HUES48 (cell line): ENCODE measurements around the gene TBC1D22A.

Experiments
- H3K27ac ChIP-seq: one replicate; pipeline ENCODE4 v1.7.0; 2013; ENCODE audit warnings: low read depth, low read length, inconsistent platforms
- H3K27me3 ChIP-seq: 2 replicates; pipeline ENCODE4 v1.6.1; 2013; ENCODE audit warnings: mild to moderate bottlenecking, low read length; ENCODE audit not compliant: control insufficient read depth, insufficient read depth
- H3K36me3 ChIP-seq: 2 replicates; pipeline ENCODE4 v1.6.1; 2013; ENCODE audit warnings: low read length; ENCODE audit not compliant: control insufficient read depth, insufficient read depth
- H3K4me1 ChIP-seq: 2 replicates; pipeline ENCODE4 v1.6.1; 2013; ENCODE audit warnings: mild to moderate bottlenecking, low read length; ENCODE audit not compliant: control insufficient read depth, insufficient read depth
- H3K4me3 ChIP-seq: 2 replicates; pipeline ENCODE4 v1.5.1; 2013; ENCODE audit warnings: mild to moderate bottlenecking, low read depth, low read length
- H3K9ac ChIP-seq: 2 replicates; pipeline ENCODE4 v1.6.1; 2013; ENCODE audit warnings: mild to moderate bottlenecking, low read depth, low read length, moderate library complexity
- H3K9me3 ChIP-seq: 2 replicates; pipeline ENCODE4 v1.6.1; 2013; ENCODE audit warnings: low read length; ENCODE audit not compliant: control insufficient read depth, insufficient read depth

The TBC1D22A gene

DNA sequence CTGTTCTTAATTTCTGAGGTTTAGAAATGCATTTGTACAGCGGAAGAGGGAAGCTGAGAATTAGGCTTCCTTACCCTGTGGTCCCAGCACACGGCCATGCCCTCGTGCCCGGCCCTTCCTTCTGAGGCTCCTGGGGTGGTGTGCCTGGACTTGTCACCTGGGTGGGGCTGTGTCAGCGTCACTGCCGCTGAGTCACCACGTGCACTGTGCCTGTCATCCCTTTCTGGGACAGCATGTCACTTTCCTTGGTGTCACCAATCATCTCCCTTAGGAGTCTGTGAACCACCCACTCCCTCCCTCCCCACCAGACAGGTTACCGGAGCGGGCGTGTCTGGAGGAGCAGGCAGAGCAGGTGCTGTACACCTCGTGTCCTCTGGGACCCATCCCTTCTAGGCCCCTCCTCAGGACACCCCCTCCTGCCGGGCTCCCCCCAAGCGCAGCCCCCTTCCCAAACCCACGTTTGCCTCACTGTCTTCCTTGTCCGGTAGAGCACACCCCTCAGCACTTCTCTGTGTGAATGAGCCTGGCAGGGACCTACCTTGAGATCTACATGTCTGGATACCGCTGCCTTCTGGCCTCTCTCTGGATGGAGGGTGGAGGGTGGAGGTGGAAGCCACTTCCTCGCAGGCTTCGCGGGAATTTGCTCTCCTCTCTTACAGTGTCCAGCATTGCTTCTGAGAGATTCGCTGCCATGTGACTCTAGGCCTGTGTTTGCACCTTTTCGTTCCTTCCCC lies 367.6 kb downstream of the TBC1D22A start:
- Histone ChIP-seq H3K4me3 (no peak overlapping the region), H3K27ac (no peak overlapping the region), H3K36me3 (no peaks in the 10 kb centered on the region), H3K9ac (no peak overlapping the region), H3K4me1 (no peaks in the 10 kb centered on the region), H3K9me3 (no peaks in the 10 kb centered on the region), H3K27me3 (no peaks in the 10 kb centered on the region)

DNA sequence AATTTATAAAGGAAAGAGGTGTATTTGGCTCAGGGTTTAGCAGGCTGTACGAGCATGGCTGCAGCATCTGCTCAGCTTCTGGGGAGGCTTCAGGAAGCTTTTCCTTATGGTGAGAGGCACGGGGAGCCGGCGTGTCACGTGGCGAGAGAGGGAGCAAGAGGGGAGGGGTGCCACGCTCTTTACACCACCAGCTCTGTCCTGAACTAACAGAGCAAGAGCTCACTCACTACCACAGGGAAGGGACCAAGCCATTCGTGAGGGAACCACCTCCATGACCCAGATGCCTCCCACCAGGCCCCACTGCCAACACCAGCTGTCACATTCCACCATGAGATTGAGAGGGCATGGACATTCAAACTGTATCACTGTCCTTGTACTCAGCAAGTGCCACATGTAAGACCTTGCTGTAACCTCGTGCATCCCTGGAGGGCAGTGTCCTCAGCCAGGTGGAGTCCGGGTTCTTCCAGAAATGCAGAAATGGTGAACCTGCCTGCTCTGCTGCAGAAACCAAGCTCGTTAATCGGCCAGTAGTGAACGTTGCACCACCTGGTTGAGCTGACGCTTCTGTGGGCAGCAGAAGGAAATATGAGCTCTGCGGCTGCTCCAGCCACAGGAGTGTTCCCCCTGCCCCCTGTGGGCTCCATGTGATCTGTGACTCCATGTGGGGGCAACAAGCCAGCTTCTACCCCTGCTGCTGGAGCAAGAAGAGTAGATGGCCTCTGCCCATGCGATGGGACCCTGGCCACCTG lies 368.6 kb downstream of the TBC1D22A start:
- no peak overlapping the region for H3K9ac ChIP-seq
- H3K4me1 ChIP-seq, result no peaks in the 10 kb centered on the region
- no peak overlapping the region for H3K27ac ChIP-seq
- H3K9me3 ChIP-seq, result no peaks in the 10 kb centered on the region
- H3K4me3 ChIP-seq, result no peak overlapping the region
- no peaks in the 10 kb centered on the region for H3K36me3 ChIP-seq
- no peaks in the 10 kb centered on the region for H3K27me3 ChIP-seq

DNA sequence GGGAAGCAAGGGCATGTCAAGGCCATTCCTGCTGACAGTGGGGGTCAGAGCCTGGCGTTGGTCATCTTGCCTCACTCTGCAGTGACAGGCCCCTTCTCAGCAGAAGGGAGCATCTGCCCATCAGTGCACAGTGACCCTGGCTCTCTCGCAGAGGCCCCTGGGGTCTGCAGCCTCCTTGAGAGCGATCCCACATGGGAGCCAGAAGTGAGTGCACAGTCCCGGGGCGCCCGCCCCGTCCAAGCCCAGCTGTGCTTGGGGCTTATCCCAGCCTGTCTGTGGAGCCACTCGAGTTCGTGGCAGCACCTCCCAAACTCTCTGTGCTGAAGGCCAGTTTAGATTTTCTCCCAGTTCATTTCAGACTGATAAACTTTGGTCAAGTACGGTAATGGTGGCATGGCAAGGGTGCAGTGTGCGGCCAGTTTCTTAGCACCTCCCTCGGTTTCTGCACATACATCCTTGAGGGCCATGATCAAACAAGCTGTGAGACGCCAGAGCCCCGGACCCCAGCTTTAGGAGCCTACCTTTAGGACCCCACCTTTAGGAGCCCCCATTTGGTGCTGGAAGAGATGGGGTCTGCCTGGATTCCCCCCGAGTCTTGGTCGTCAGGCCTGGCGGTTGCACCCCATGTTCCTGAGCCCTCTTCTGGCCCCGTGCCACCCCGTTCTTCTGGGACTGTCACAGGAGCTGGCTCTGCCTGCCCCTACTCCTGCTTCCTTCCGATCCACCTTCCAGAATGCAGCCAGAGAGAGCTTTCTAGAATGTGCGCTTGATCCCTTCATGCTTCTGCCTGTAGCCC lies 369.4 kb downstream of the TBC1D22A start:
- Histone ChIP-seq H3K27me3 (no peaks in the 10 kb centered on the region), H3K27ac (no peak overlapping the region), H3K4me3 (no peak overlapping the region), H3K4me1 (no peaks in the 10 kb centered on the region), H3K9ac (no peak overlapping the region), H3K36me3 (no peaks in the 10 kb centered on the region), H3K9me3 (no peaks in the 10 kb centered on the region)

DNA sequence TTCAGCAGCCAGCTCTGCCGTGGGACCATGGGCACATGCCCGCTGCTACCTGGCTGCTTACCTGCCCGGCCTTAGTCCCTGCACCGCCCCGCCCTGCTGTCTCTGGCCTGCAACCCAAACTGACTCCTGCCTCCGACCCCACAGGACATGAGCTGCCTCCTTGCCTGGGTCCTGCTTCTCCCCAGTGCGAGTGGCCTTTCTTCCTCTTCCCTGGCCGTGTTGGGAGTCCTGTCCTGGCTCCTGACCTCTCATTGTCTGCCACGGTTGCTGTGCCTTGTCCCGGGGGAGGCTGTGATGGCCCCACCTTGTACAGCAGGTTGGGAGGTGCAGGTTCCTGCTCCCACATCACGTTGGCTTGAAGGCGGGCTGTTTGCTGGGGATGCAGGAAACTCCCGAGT lies 370.0 kb downstream of the TBC1D22A start:
- no peaks in the 10 kb centered on the region for H3K27me3 ChIP-seq
- H3K9me3 ChIP-seq, result no peaks in the 10 kb centered on the region
- no peak overlapping the region for H3K27ac ChIP-seq
- no peaks in the 10 kb centered on the region for H3K36me3 ChIP-seq
- no peak overlapping the region for H3K4me3 ChIP-seq
- no peaks in the 10 kb centered on the region for H3K4me1 ChIP-seq
- no peak overlapping the region for H3K9ac ChIP-seq

DNA sequence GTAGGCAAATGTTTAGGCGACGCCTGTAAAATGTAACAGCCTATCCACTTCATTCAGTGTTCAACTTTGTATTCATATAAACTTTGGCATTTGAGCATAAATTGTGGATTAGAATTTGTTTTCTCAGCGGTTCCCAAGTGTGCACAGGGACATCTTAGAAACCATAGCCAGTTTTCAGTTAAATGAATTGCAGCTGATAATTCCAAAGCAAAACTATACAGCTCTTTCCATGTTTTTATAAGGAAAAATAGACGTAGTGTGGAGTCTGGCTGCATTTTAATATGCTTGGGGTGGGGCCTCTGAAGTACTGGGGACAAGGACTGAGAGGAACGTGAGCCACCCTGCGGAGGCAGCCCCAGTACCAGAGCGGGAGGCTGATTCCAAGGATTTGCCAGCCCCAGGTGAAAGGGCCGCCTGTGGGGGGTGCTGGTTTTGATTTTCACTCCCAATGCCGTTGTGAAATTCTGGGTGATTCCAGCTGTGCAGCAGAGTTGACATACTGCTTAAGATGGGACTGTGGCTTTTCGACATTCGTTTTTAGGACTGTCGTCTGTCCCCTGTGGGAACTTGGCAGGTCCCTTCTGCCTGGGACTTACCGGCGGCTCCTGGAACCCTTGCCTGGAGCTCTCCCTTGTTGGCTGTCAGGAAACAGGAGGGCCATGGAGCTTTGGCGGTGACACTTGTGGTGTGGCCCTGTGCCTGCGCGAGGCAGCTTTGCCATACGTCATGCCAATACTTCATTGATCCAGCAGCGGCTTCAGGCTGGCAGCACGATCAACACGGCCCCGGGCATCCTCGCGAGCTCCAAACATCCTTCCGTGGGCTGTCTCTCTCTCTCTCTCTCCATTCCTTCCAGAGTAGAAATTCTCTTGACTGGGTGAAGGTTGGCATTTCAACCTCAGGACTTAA lies 370.9 kb downstream of the TBC1D22A start:
- H3K4me1 ChIP-seq, result no peaks in the 10 kb centered on the region
- H3K4me3 ChIP-seq, result no peak overlapping the region
- no peak overlapping the region for H3K9ac ChIP-seq
- no peaks in the 10 kb centered on the region for H3K36me3 ChIP-seq
- H3K27ac ChIP-seq, result no peak overlapping the region
- no peaks in the 10 kb centered on the region for H3K27me3 ChIP-seq
- H3K9me3 ChIP-seq, result no peaks in the 10 kb centered on the region

DNA sequence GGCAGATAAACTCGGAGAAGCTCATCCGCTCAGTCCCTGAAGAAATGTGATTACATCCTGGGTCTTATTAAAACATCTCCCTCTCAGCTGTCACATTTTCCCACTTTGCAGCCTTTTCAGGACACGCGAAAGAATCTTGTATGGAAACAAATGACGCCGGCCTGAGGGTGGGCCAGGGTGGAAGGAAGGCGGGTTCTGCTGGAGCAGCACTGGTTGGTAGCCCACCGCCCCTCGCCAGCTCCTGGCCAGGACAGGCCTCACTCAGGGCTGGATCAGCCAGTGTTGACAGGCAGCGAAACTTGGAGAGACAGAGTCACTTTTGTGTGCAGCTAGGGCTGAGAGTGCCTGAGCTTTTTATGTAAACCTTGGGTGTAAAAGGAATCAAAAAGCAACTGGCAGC lies 371.8 kb downstream of the TBC1D22A start:
- H3K36me3 ChIP-seq, result no peaks in the 10 kb centered on the region
- H3K27me3 ChIP-seq, result no peaks in the 10 kb centered on the region
- H3K9ac ChIP-seq, result no peak overlapping the region
- no peaks in the 10 kb centered on the region for H3K9me3 ChIP-seq
- no peak overlapping the region for H3K27ac ChIP-seq
- no peak overlapping the region for H3K4me3 ChIP-seq
- no peaks in the 10 kb centered on the region for H3K4me1 ChIP-seq

DNA sequence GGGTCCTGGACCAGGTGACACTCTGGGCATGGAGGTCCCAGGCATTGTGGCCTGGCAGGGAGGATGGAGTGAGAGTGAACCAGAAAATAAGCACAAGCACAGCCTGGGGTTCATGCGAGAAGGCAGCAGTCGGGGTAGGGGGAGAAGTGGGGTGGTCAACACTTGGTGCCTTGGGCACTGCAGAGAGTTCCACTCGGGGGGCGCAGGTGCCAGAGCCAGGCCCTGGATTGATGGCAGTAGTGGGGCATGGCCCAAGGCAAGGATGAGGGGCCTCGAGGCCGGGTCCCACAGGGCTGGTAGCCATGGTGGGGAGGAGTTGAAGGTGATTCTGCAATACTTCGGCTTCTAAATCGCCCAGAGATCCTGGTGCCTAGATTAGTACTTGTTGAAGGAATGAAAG lies 372.9 kb downstream of the TBC1D22A start:
- Histone ChIP-seq H3K4me1 (no peaks in the 10 kb centered on the region), H3K27me3 (no peaks in the 10 kb centered on the region), H3K27ac (no peak overlapping the region), H3K4me3 (no peak overlapping the region), H3K36me3 (no peaks in the 10 kb centered on the region), H3K9me3 (no peaks in the 10 kb centered on the region), H3K9ac (no peak overlapping the region)

DNA sequence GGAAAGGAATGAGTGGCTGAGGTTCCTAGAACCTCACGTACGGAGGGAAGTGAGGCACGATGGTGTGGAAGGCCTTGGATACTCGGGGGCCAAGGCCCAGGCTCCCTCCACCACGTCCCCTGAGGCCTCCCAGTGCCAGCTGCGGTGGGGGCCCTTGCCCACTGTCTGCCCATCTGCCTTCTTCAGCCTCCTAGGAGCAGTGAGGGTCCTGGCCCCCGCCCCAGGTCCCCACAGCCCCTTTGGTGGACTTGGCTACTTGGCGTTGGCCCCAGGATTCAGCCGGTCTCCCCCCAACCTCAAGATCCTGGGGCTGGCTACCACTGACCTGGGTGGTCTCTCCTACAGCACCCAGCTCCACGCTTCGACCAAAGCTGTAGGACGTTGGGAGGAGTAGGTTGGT lies 373.6 kb downstream of the TBC1D22A start:
- H3K36me3 ChIP-seq, result no peaks in the 10 kb centered on the region
- no peaks in the 10 kb centered on the region for H3K9me3 ChIP-seq
- no peaks in the 10 kb centered on the region for H3K4me1 ChIP-seq

DNA sequence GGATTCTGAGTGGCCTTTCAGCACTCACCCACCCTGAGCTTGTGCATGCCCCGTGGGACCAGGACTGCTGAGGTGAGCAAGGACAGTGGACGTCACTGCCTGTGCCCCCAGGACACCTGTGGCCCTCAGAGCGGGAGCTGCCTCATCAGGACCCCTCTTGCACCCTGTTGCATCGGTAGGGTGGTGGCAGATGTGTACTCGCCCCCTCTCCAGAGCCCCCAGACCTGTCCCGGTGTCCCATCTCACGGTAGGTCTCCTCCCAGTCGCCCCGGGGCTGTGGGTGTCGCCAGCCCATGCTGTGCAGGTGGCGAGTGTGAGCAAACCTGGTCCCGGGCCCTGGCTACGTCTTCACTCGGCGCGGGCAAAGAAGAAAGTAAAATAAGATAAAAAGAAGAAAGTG lies 374.2 kb downstream of the TBC1D22A start:
- Histone ChIP-seq H3K27me3 (no peaks in the 10 kb centered on the region), H3K4me1 (no peaks in the 10 kb centered on the region), H3K9ac (no peak overlapping the region), H3K4me3 (no peak overlapping the region), H3K9me3 (no peaks in the 10 kb centered on the region), H3K27ac (no peak overlapping the region), H3K36me3 (no peaks in the 10 kb centered on the region)

More for the DNA sequence above, 373.6 kb downstream of the TBC1D22A start:
- Histone ChIP-seq H3K4me3 (no peak overlapping the region), H3K27me3 (no peaks in the 10 kb centered on the region), H3K27ac (no peak overlapping the region), H3K9ac (no peak overlapping the region)

DNA sequence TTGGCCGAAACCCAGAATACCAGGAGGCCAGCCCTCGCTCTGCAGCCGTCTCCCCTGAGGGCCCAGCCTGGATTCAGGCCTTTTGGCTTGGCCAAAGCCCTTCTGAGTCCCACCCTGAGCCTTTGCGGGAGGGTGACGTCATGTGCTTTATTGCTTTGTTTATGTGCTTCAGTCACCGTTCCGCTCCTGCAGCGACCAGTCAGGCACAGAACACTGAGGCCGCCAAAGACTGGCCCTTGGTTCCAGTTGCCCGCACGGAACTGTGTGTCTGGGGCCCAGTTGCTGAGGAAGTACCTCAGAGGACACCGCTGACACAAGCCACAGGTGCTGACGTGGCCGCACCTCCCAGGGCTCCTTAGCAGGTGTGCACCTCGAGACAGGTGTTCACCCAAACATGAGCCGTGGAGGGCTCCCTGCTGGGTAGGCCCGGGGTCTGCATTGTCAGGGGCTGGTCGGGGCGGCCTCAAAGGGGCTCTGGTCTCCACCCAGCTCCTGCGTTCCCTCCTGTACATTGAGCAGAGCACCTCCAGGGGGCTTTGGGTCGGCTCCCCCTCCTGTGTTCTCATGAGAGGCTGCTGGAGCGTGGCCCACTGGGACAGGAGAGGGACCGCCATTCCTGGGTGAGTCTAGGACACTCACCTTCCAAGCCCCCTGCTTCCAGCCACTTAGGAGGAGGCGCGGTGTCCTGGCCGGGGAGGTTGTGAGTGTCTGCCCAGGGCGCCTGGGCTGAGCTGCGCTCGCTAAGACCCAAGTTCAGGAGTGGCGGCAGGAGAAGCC lies 376.8 kb downstream of the TBC1D22A start:
- Histone ChIP-seq H3K9me3 (no peaks in the 10 kb centered on the region), H3K9ac (no peak overlapping the region), H3K4me1 (no peaks in the 10 kb centered on the region), H3K27me3 (no peaks in the 10 kb centered on the region), H3K27ac (no peak overlapping the region), H3K4me3 (no peak overlapping the region), H3K36me3 (no peaks in the 10 kb centered on the region)
